HG03045 (cell line): ENCODE results near the gene PCGF3.

ENCODE experiments used
- ATAC-seq: cut with Tn5 transposase; IDR thresholded peaks from one replicate; pipeline ENCODE4 v1.9.1; 2021; ENCODE audit warnings: mild to moderate bottlenecking, moderate library complexity; ENCODE audit not compliant: unreplicated experiment

PCGF3 gene

DNA sequence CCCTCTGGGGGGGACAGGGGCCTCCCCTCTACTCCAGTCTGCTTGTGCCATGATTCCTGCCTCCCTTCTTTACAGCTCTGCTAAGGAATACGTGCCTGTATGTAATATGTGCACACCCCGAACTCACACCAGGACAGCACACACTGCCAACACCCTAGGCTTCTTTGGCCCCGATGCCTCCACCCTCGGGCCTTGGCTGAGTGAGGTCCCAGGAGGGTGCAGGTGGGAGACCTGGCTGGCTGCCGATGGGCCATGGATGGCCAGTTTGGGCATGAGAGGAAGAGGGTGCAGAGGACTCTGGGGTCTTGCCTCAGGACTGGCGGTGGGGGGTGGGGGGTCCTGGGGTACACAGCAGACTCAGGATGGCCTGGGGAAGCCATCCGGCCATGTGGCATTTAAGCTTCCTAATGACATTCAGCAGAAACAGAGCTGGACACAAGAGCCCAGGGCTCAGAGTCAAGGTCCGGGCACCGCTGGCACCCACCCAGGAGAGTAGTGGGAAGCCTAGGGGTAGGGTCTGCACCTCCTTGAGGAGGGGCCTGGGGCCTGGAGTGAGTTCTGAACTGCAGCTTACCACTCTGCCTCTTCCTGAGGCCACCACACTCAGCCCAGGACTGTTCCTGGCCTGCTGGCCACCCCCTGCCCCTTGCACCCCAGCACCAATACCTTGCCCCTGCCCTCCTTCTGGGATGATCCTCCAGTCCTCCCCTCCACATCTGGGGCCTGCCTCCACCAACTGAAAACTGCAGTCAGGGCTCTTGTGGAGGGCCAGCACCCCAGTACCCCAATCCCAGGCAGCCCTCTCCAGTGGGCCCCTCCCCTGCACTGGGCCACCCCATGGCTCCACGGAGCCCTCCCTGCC, 2.1 kb upstream of the PCGF3 start:
- ATAC-seq = no peak

- ATAC-seq = no peak
These were observed 1.3 kb upstream of the PCGF3 start for GRCh38 chr4:704198-704891.

- no peak for ATAC-seq
These were observed 708 bp upstream of the PCGF3 start for GRCh38 chr4:704971-705277.

DNA sequence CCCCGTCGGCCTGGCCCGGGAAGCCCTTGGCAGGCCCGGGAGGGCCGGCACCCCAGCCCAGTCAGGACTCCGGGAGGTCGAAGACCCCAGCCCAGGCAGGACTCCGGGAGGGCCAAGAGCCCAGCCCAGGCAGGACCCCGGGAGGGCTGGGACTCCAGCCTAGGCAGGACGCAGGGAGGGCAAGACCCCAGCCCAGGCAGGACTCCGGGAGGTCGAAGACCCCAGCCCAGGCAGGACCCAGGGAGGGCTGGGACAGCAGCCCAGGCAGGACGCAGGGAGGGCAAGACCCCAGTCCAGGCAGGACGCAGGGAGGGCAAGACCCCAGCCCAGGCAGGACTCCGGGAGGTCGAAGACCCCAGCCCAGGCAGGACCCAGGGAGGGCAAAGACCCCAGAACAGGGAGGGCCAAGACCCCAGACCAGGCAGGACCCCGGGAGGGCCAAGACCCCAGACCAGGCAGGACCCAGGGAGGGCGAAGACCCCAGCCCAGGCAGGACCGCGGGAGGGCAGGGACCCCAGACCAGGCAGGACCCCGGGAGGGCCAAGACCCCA, 526 bp downstream of the PCGF3 start:
- ATAC-seq = peak; percentile 6

GRCh38 chr4:706834-707598, 1.4 kb downstream of the PCGF3 start:
- no peak for ATAC-seq

- no peak for ATAC-seq
These were observed 2.4 kb downstream of the PCGF3 start for GRCh38 chr4:707929-708630.

GRCh38 chr4:708631-708933, 3.0 kb downstream of the PCGF3 start:
- ATAC-seq = no peak

DNA sequence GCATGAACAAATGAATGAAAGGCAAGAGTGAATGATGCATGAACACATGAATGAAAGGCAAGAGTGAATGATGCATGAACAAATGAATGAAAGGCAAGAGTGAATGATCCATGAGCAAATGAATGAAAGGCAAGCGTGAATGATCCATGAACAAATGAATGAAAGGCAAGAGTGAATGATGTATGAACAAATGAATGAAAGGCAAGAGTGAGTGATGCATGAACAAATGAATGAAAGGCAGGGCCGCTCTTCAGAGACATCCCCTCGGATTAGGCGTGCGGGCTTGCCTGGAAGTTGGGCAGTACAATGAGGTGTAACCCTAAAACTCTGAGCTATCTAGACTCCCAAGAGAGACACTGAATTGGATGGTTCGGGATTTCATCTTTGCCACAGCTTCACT, 3.7 kb downstream of the PCGF3 start:
- ATAC-seq = no peak

GRCh38 chr4:710116-710515, 4.5 kb downstream of the PCGF3 start:
- no peak for ATAC-seq

DNA sequence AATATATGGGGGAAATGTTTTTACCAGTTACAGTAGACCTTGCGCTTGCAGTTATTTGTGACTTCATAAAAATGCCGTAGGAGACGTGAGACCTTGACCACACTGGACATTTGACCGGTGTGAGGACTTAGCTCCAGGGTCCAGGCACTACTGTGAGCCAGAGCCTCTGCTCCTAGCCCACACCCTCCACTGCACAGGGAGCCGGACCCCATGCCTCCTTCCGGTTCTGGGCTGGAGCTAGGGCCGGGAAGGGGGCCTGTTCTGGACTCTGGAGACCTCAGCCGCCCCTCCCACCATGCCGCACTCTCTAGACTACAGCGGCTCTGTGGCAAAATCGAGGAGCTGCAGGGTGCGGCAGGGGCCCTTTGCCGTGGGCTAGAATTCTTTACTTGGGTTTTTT, 5.3 kb downstream of the PCGF3 start:
- no peak for ATAC-seq

- no peak for ATAC-seq
These were observed 6.5 kb downstream of the PCGF3 start for GRCh38 chr4:712093-712492.

DNA sequence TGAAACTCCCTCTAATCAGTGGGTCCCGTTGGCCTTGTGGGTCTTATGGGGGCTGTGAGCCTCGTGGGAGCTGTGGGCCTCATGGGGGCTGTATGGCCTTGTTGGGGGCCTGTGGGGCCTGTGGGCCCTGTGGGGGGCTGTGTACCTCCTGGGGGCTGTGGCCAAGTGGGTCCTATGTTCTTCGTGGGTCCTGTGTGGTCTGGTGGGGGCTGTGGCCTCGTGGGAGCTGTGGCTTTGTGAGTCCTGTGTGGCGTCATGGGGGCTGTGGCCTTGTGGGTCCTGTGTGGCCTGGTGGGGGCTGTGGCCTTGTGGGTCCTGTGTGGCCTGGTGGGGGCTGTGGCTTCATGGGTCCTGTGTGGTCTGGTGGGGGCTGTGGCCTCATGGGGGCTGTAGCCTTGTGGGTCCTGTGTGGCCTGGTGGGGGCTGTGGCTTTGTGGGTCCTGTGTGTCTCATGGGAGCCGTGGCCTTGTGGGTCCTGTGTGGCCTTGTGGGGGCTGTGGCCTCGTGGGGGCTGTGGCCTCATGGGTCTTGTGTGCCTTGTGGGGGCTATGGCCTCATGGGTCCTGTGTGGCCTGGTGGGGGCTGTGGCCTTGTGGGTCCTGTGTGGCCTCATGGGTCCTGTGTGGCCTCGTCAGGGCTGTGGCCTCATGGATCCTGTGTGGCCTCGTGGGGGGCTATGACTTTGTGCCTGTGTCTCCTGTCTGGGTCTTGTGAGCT, 7.4 kb downstream of the PCGF3 start:
- no peak for ATAC-seq

DNA sequence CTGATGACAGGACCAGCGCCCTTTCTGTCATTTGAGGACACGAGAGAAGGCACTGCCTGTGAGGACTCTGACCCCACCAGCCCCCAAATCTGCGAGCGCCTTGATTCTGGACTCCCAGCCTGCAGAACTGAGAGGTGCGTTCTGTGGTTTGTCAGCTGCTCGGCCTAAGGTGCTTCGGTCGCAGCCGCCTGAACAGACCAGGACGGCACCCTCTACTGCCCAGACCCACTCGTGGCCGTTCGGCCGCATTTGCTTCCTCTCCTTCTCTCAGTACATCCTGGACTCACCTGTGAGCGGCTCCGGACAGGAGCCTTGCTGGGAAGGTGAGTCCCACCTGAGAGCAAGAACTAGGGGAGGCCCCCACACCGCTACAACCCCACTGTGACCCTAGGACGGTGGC, 8.5 kb downstream of the PCGF3 start:
- no peak for ATAC-seq

- no peak for ATAC-seq
These were observed 12.1 kb downstream of the PCGF3 start for GRCh38 chr4:717601-718320.

DNA sequence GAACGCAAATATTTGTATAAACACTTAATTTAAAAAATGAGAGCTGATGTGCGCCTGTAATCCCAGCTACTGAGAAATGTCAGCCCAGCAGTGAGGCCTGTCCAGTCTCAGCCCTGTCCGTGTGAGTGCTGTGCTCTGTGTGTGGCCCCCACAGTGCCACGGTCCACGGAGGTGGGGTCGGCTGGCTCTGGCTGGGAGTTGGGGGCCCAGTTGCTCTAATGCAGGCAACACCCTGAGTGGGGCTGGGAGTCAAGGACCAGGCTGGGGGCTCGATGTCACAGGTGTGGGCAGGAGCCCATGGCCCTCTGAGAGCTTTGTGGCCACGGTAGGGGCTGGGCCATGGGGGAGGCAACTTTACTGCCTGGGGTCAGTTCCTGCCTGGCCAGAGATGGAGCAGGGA, 12.8 kb downstream of the PCGF3 start:
- ATAC-seq = no peak

GRCh38 chr4:720111-720860, 14.7 kb downstream of the PCGF3 start:
- ATAC-seq = no peak

DNA sequence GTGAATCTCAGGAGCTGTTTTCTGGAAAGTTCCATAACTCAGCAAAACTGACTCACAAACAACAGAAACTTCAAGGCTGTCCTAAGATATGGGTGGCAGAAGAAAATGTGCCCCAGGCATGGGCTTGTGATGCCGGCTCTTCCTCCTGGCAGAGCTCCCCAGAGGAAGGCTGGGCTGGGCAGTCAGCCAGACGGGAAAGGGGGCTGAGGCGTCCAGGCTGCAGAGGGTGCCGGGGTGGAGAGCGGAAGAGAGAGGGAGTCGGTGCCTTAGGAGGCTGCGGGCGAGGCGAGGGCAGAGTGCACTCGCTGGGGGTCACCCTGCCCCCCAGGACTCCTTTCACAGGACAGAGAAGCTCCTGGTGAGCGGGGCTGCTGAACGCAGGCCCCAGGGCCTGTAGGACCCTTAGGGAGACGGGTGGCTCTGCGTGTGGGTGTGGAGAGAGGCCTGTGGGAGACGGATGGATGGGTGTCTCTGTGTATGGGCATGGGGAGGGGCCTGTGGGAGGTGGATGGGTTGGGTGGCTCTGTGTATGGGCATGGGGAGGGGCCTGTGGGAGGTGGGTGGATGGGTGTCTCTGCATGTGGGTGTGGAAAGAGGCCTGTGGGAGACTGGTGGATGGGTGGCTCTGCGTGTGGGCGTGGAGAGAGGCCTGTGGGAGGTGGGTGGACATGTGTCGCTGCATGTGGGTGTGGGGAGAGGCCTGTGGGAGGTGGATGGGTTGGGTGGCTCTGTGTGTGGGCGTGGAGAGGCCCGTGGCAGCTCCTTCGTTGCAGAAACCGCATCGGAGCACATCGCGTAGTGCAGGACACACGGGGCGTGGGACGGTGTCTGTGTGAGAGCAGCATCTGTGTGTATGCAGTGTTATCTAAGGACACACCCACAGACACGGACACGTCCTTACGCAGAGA, 15.9 kb downstream of the PCGF3 start:
- no peak for ATAC-seq

DNA sequence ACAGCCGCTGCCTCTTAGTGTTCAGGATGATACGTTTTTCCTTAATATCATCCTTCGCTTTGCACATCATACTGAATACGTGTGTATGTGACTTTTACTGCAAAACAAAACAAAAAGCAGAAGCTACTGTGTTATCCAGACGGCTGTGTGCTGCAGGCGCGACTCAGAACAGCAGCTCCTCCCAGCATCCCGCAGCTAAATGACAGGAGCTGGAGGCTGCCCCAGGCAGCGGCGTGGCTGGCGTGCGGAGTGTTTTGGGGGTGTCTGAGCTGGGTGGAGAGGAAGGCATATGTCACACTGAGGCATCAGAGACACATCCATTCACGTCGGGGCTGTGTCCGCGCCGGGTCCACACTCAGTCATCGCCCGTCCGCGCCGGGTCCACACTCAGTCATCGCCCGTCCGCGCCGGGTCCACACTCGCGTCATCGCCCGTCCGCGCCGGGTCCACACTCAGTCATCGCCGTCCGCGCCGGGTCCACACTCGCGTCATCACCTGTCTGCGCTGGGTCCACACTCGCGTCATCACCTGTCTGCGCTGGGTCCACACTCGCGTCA, 16.6 kb downstream of the PCGF3 start:
- ATAC-seq = no peak
